ENCODE data around the gene CREG2.

DNA sequence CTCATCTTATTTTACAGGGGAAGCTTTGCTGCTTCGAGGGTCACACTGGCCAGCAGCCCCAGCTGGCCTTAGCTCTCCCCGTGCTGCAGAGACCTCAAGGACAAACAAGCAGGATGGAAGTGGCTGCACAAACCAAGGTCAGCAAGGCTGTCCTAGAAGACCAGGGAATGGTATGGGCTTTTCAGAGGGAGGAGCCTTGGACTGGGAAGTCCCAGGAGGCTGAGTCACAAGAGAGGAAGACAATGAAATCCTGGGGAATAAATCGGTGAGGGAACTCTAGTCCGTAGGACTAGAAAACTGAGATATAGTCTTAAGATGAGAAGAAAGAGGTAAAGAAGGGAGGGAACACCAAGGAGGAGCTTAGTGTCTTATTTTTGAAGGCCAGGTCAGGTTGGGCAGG lies 15.7 kb downstream of the CREG2 start:
- TF ChIP-seq, protein P1, sequence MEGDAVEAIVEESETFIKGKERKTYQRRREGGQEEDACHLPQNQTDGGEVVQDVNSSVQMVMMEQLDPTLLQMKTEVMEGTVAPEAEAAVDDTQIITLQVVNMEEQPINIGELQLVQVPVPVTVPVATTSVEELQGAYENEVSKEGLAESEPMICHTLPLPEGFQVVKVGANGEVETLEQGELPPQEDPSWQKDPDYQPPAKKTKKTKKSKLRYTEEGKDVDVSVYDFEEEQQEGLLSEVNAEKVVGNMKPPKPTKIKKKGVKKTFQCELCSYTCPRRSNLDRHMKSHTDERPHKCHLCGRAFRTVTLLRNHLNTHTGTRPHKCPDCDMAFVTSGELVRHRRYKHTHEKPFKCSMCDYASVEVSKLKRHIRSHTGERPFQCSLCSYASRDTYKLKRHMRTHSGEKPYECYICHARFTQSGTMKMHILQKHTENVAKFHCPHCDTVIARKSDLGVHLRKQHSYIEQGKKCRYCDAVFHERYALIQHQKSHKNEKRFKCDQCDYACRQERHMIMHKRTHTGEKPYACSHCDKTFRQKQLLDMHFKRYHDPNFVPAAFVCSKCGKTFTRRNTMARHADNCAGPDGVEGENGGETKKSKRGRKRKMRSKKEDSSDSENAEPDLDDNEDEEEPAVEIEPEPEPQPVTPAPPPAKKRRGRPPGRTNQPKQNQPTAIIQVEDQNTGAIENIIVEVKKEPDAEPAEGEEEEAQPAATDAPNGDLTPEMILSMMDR (conservative IDR thresholded peaks at IDR 0.05) = no peak
- TF ChIP-seq EZH2 (IDR thresholded peaks at IDR 0.05; ENCODE audit: low read depth) = no peak
